ENCODE data around the gene FAM83C. TPM values are rescaled to one million over a fixed set of nuclear protein-coding genes. Genes with fewer than 3 reads are reported as not detected.
"Not testable (repeated sequence)": the region's sequence is repeated elsewhere in the genome, so short reads cannot be mapped to it uniquely, and the experiment has no call there.

The FAM83C gene
- total and polyA plus RNA-seq, 2 donors (not counting 1 experiment from before 2014, with no cell fraction given): 0.02 TPM; not detected in 1

DNA sequence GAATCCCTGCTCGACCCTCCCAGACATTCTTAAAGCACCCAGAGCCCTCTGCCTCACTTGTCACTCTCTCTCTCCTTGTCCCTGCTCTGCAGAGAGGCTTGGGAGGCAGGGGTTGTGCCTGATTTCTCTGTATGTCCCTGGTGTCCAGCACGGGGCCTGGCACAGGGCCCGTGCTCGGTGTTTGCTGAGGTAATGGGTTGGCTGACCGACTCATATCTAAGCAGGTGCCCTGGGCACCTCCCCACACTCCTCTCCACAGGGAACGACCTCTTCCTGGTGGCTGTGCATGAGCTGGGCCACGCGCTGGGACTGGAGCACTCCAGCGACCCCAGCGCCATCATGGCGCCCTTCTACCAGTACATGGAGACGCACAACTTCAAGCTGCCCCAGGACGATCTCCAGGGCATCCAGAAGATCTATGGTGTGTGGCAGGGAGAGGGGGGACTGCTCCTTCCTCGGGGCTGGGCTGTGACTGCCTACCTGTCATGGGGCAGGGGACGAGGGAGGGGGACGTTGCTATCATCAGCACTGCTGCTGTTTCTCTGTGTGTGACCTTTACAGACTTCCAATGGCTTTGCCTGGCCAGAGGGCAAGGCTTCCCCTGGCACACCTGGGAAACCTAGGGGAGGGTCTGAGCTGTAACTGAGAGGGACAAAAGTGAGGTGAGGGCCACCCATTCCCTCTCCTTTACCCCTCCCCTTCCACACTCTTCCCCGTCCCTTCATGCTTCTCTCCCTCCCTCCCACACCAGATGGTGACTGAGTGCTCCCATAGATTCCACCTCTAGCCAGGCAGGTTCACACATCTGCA lies 28.5 kb downstream of the FAM83C start:
- H3K9ac ChIP-seq (ENCODE audit: insufficient read depth, low read length): no peak overlapping the region
- no peak for TF ChIP-seq EZH2 (IDR thresholded peaks at IDR 0.05; ENCODE audit: low read length, missing control alignments)
- TF ChIP-seq, protein P1, sequence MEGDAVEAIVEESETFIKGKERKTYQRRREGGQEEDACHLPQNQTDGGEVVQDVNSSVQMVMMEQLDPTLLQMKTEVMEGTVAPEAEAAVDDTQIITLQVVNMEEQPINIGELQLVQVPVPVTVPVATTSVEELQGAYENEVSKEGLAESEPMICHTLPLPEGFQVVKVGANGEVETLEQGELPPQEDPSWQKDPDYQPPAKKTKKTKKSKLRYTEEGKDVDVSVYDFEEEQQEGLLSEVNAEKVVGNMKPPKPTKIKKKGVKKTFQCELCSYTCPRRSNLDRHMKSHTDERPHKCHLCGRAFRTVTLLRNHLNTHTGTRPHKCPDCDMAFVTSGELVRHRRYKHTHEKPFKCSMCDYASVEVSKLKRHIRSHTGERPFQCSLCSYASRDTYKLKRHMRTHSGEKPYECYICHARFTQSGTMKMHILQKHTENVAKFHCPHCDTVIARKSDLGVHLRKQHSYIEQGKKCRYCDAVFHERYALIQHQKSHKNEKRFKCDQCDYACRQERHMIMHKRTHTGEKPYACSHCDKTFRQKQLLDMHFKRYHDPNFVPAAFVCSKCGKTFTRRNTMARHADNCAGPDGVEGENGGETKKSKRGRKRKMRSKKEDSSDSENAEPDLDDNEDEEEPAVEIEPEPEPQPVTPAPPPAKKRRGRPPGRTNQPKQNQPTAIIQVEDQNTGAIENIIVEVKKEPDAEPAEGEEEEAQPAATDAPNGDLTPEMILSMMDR (conservative IDR thresholded peaks at IDR 0.05 in 1 of 2, IDR thresholded peaks at IDR 0.05 in 1 of 2; ENCODE audit: low read depth in 1 of 2, low read length in 2 of 2): no peak
- no peak overlapping the region for H3K4me3 ChIP-seq (replicated peaks in 1 of 4; ENCODE audit: control extremely low read depth in 1 of 4, insufficient read depth in 1 of 4, low read depth in 3 of 4, low read length in 4 of 4)
- no peaks in the 10 kb centered on the region for H3K36me3 ChIP-seq (ENCODE audit: control insufficient read depth, insufficient read depth, low read length)
- H3K4me2 ChIP-seq (ENCODE audit: extremely low read depth, insufficient read depth, low read length): peak overlapping the region; percentile 68
- H3K9me3 ChIP-seq (ENCODE audit: control insufficient read depth, insufficient read depth, low read depth, low read length): no peaks in the 10 kb centered on the region
- H3K4me1 ChIP-seq (ENCODE audit: control insufficient read depth, extremely low read depth, insufficient read depth, low read length): no peaks in the 10 kb centered on the region
- no peak overlapping the region for H2AFZ ChIP-seq (ENCODE audit: low read length)
- H3K27me3 ChIP-seq (ENCODE audit: control insufficient read depth, insufficient read depth, low read length): no peaks in the 10 kb centered on the region
- no peak for DNase-seq (ENCODE audit: low read depth in 2 of 2)
- H3K27ac ChIP-seq (ENCODE audit: insufficient read depth, low read length): no peak overlapping the region
- H3K79me2 ChIP-seq (ENCODE audit: control insufficient read depth, insufficient read depth, low read length): no peaks in the 10 kb centered on the region
- no peaks in the 10 kb centered on the region for H4K20me1 ChIP-seq (ENCODE audit: control insufficient read depth, extremely low read depth, insufficient read depth, low read length)

DNA sequence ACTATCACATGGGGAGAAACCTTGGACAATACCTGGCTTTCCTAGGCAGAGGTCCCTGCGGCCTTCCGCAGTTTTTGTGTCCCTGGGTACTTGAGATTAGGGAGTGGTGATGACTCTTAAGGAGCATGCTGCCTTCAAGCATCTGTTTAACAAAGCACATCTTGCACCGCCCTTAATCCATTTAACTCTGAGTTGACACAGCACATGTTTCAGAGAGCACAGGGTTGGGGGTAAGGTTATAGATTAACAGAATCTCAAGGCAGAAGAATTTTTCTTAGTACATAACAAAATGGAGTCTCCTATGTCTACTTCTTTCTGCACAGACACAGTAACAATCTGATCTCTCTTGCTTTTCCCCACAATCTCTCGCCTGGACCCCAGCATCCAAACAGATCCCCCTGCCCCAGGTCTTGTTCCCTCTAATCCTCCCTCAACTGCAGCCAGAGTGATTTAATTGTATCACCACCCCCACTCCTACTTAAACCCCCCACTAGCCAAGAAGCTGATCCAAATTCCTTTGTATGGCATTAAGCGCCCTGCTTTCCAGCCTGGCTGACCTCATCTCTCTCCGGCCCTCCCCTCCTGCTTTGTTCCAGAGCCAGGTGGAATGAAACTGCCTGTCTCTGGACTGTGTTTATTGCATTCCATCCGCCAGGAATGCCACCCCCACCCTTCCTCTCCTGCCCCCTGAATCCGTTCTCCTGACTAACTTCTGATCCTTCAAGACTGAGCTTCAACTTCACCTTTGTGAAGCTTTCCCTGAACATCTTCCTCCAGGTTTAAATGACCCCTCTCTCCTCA lies 29.3 kb downstream of the FAM83C start:
- peak overlapping the region; percentile 68 for H3K4me2 ChIP-seq (ENCODE audit: extremely low read depth, insufficient read depth, low read length)
- H3K4me1 ChIP-seq (ENCODE audit: control insufficient read depth, extremely low read depth, insufficient read depth, low read length); H2AFZ ChIP-seq (ENCODE audit: low read length); H3K36me3 ChIP-seq (ENCODE audit: control insufficient read depth, insufficient read depth, low read length); H3K79me2 ChIP-seq (ENCODE audit: control insufficient read depth, insufficient read depth, low read length); H4K20me1 ChIP-seq (ENCODE audit: control insufficient read depth, extremely low read depth, insufficient read depth, low read length); H3K27me3 ChIP-seq (ENCODE audit: control insufficient read depth, insufficient read depth, low read length); H3K9me3 ChIP-seq (ENCODE audit: control insufficient read depth, insufficient read depth, low read depth, low read length); H3K4me3 ChIP-seq (replicated peaks in 1 of 4; ENCODE audit: control extremely low read depth in 1 of 4, insufficient read depth in 1 of 4, low read depth in 3 of 4, low read length in 4 of 4); H3K9ac ChIP-seq (ENCODE audit: insufficient read depth, low read length); H3K27ac ChIP-seq (ENCODE audit: insufficient read depth, low read length): not testable (repeated sequence)
- DNase-seq (ENCODE audit: low read depth in 2 of 2): peak in 1 of 2 donors; percentile 88

DNA sequence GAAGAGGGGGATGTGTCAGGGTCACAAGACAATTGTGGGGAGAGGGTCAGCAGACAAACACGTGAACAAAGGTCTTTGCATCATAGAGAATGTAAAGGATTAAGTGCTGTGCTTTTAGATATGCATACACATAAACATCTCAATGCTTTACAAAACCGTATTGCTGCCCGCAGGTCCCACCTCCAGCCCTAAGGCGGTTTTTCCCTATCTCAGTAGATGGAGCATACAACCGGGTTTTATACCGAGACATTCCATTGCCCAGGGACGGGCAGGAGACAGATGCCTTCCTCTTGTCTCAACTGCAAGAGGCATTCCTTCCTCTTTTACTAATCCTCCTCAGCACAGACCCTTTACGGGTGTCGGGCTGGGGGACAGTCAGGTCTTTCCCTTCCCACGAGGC lies 29.9 kb downstream of the FAM83C start:
- not testable (repeated sequence) for H3K27ac ChIP-seq (ENCODE audit: insufficient read depth, low read length); H3K4me3 ChIP-seq (replicated peaks in 1 of 4; ENCODE audit: control extremely low read depth in 1 of 4, insufficient read depth in 1 of 4, low read depth in 3 of 4, low read length in 4 of 4); DNase-seq (ENCODE audit: low read depth in 2 of 2); H2AFZ ChIP-seq (ENCODE audit: low read length); H3K79me2 ChIP-seq (ENCODE audit: control insufficient read depth, insufficient read depth, low read length); H3K4me1 ChIP-seq (ENCODE audit: control insufficient read depth, extremely low read depth, insufficient read depth, low read length); H3K9me3 ChIP-seq (ENCODE audit: control insufficient read depth, insufficient read depth, low read depth, low read length); H4K20me1 ChIP-seq (ENCODE audit: control insufficient read depth, extremely low read depth, insufficient read depth, low read length); H3K27me3 ChIP-seq (ENCODE audit: control insufficient read depth, insufficient read depth, low read length); H3K36me3 ChIP-seq (ENCODE audit: control insufficient read depth, insufficient read depth, low read length); H3K4me2 ChIP-seq (ENCODE audit: extremely low read depth, insufficient read depth, low read length); H3K9ac ChIP-seq (ENCODE audit: insufficient read depth, low read length)

DNA sequence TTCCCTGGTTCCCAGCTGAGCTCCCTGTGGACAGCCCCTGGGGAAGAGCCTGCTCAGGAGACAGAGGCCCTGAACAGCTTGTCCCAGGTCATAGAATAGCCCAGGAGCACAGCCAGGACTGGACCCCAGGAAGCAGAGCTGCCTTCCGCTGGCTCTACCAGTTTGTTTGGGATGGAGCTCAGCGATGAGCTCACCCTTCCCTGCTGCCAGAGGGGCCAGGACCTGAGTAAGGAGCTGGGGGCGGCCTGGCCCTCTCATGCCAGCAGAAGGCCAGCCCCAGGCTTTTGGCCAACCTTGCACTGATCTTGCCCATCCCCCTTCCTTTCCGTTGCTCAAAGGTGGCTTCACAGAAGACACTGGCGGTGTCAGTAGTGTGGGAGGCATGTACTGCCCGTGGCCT lies 31.8 kb downstream of the FAM83C start:
- no peaks in the 10 kb centered on the region for H3K9me3 ChIP-seq (ENCODE audit: control insufficient read depth, insufficient read depth, low read depth, low read length)
- no peaks in the 10 kb centered on the region for H3K79me2 ChIP-seq (ENCODE audit: control insufficient read depth, insufficient read depth, low read length)
- H3K4me2 ChIP-seq (ENCODE audit: extremely low read depth, insufficient read depth, low read length): no peak overlapping the region
- no peaks in the 10 kb centered on the region for H3K27me3 ChIP-seq (ENCODE audit: control insufficient read depth, insufficient read depth, low read length)
- no peak for DNase-seq (ENCODE audit: low read depth in 2 of 2)
- H3K9ac ChIP-seq (ENCODE audit: insufficient read depth, low read length): no peak overlapping the region
- H4K20me1 ChIP-seq (ENCODE audit: control insufficient read depth, extremely low read depth, insufficient read depth, low read length): no peaks in the 10 kb centered on the region
- H3K36me3 ChIP-seq (ENCODE audit: control insufficient read depth, insufficient read depth, low read length): no peaks in the 10 kb centered on the region
- H3K27ac ChIP-seq (ENCODE audit: insufficient read depth, low read length): no peak overlapping the region
- no peaks in the 10 kb centered on the region for H3K4me1 ChIP-seq (ENCODE audit: control insufficient read depth, extremely low read depth, insufficient read depth, low read length)
- TF ChIP-seq, protein P1 (conservative IDR thresholded peaks at IDR 0.05 in 1 of 2, IDR thresholded peaks at IDR 0.05 in 1 of 2; ENCODE audit: low read depth in 1 of 2, low read length in 2 of 2): no peak
- no peak for TF ChIP-seq EZH2 (IDR thresholded peaks at IDR 0.05; ENCODE audit: low read length, missing control alignments)
- no peak overlapping the region for H3K4me3 ChIP-seq (replicated peaks in 1 of 4; ENCODE audit: control extremely low read depth in 1 of 4, insufficient read depth in 1 of 4, low read depth in 3 of 4, low read length in 4 of 4)
- no peak overlapping the region for H2AFZ ChIP-seq (ENCODE audit: low read length)

Measured in fibroblast of lung (primary cell).